ENCODE measurements around the gene CBARP. TPM values are rescaled to one million over a fixed set of nuclear protein-coding genes. Genes with fewer than 3 reads are reported as not detected.
A peak's percentile ranks its signal among the peaks of the same experiment; 100 is the strongest.

The CBARP gene
- total and polyA plus RNA-seq, 7 donors: 0.41 to 19.0 (median 0.88) TPM

DNA sequence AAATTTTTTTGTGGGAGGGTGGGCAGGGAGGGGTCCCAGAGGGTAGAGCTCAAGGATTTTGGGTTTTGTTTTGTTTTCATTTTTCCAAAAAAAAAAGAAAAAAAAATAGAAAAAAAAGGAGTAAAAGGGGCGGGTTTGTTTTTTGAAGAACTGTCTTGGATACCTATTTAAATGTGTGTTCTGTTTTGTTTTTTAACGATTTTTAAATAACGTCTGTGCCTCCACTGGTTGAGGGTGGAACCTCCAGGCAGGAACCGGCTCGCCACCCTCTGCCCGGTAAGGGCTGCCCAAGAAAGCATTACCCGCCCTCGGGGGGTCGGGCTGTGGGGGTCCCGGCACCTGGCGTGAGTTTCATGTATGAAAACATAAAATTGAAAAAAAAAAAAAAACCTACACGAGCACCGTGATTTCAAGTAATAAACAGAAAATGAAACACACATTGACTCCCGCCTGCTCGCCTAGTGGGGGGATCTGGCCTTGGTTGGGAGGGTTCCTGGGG is 21.0 kb upstream of the CBARP start:
- Histone ChIP-seq H3K27me3 (ENCODE audit: insufficient read depth in 3 of 3, low read length in 2 of 3) (no peaks in the 10 kb centered on the region), H3K36me3 (ENCODE audit: insufficient read depth in 1 of 2, low read depth in 1 of 2) (peaks cover 13 to 48% of the 10 kb centered on the region in 2 donors), H3K9me3 (no peaks in the 10 kb centered on the region), H3K4me1 (peaks cover 63% of the 10 kb centered on the region), H3K4me3 (peak overlapping the region; percentile 37), H3K27ac (peak overlapping the region; percentile 85)
- DNase-seq: no peak
- TF ChIP-seq, protein P1, sequence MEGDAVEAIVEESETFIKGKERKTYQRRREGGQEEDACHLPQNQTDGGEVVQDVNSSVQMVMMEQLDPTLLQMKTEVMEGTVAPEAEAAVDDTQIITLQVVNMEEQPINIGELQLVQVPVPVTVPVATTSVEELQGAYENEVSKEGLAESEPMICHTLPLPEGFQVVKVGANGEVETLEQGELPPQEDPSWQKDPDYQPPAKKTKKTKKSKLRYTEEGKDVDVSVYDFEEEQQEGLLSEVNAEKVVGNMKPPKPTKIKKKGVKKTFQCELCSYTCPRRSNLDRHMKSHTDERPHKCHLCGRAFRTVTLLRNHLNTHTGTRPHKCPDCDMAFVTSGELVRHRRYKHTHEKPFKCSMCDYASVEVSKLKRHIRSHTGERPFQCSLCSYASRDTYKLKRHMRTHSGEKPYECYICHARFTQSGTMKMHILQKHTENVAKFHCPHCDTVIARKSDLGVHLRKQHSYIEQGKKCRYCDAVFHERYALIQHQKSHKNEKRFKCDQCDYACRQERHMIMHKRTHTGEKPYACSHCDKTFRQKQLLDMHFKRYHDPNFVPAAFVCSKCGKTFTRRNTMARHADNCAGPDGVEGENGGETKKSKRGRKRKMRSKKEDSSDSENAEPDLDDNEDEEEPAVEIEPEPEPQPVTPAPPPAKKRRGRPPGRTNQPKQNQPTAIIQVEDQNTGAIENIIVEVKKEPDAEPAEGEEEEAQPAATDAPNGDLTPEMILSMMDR (IDR thresholded peaks at IDR 0.05): no peak
- intact Hi-C loops (cut with DNase I): no loop called here
- WGBS, 3 donors: 32 to 43% (median 32%) methylated on average over 15 of the region's 15 CpGs
- ATAC-seq: no peak

DNA sequence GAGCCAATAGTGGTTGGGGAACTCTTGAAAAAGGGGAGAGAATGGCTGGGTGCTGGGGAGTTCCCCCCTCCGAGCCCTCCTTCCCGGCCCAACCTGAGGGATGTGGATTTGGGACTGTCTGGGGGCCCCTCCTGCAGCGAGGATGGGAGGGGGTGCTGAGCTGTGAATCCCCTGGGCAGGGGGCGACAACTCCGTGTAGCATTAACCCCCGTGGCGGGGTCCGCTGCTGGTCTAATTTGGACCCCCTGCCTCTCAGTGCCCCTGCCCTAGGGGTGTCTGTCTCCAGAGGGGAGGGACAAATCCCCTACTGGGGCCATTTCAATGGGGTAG is 20.3 kb upstream of the CBARP start:
- ATAC-seq: no peak
- DNase-seq: no peak
- 64 to 75% (median 74%) methylated on average over 8 of the region's 8 CpGs for WGBS, 3 donors
- Histone ChIP-seq H3K9me3 (no peaks in the 10 kb centered on the region), H3K4me1 (peaks cover 69% of the 10 kb centered on the region), H3K4me3 (no peak overlapping the region), H3K36me3 (ENCODE audit: insufficient read depth in 1 of 2, low read depth in 1 of 2) (peaks cover 13 to 52% of the 10 kb centered on the region in 2 donors), H3K27ac (peak overlapping the region; percentile 85), H3K27me3 (ENCODE audit: insufficient read depth in 3 of 3, low read length in 2 of 3) (no peaks in the 10 kb centered on the region)
- intact Hi-C loops (cut with DNase I): no loop called here
- TF ChIP-seq, protein P1 (IDR thresholded peaks at IDR 0.05): no peak

DNA sequence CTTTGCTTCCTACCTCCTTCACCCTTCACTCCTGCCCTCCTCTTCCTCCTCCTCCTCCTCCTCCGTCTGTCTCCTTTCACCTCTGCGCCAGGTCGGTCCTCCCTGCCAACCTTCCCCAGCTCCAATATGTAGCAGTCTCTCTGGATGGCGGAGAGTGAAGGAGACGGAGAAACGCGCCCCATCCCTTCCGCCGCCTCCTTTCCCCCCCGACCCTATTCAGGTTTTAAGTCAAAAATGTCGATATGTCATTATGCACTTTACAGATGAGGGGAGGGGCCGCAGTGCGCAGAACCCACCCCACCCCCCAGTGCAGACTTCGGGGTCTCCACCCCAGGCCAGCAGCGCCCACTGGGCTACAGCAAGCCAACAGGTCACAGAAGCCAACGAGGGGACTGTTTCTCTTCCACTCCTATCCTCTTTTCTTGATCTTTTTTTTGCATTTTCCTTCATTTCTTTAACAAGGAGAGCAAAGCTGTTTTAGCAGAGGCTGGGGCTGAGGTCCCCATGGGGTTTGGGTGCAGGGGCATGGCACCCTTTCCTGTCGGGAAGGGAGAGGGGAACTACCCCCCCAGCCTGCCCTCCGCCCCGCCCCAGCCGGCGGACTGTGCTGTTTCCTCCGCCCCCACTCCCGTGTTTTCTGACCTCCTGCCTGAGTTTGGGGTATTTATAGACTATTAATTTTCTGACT is 19.8 kb upstream of the CBARP start:
- Histone ChIP-seq H3K4me3 (no peak overlapping the region), H3K9me3 (no peaks in the 10 kb centered on the region), H3K4me1 (peaks cover 69% of the 10 kb centered on the region), H3K27me3 (ENCODE audit: insufficient read depth in 3 of 3, low read length in 2 of 3) (no peaks in the 10 kb centered on the region), H3K27ac (peak overlapping the region; percentile 85), H3K36me3 (ENCODE audit: insufficient read depth in 1 of 2, low read depth in 1 of 2) (peaks cover 13 to 52% of the 10 kb centered on the region in 2 donors)
- no peak for ATAC-seq
- intact Hi-C loops (cut with DNase I): no loop called here
- TF ChIP-seq, protein P1 (IDR thresholded peaks at IDR 0.05): no peak
- no peak for DNase-seq
- WGBS, 3 donors: 60 to 68% (median 61%) methylated on average over 23 of the region's 23 CpGs

DNA sequence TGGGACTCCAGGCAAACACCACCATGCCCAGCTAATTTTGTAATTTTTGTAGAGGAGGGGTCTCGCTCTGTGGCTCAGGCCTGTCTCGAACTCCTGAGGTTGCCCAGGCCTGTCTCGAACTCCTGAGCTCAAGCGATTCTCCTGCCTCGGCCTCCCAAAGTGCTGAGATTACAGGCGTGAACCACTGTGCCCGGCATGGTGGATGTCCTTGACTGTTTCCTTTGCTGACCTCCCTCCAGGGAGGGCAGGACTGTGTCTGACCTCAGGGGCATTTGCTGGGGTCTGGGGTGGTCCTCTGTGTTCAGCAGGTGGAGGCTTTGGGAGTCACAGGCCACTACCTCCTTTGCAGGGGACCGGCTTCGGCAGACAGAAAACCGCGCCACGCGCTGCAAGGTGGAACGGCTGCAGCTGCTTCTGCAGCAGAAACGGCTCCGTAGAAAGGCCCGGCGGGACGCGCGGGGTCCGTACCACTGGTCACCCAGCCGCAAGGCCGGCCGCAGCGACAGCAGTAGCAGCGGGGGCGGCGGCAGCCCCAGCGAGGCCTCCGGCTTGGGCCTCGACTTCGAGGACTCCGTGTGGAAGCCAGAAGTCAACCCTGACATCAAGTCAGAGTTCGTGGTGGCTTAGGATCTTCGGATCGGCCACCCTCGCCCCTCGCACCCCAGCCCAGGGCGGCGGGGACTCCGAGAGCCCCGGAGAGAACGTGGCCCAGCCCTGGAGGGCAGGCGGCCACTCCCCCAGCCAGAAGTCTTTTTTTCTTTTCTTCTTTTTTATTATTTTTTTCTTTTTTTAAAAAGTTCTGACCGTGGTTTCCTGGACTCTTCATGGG is 19.1 kb upstream of the CBARP start:
- Histone ChIP-seq H3K27ac (peak overlapping the region; percentile 85), H3K27me3 (ENCODE audit: insufficient read depth in 3 of 3, low read length in 2 of 3) (no peaks in the 10 kb centered on the region), H3K9me3 (no peaks in the 10 kb centered on the region), H3K4me3 (no peak overlapping the region), H3K4me1 (peaks cover 67% of the 10 kb centered on the region), H3K36me3 (ENCODE audit: insufficient read depth in 1 of 2, low read depth in 1 of 2) (peaks cover 13 to 53% of the 10 kb centered on the region in 2 donors)
- TF ChIP-seq, protein P1 (IDR thresholded peaks at IDR 0.05): no peak
- DNase-seq: no peak
- 78 to 87% (median 78%) methylated on average over 41 to 46 of the region's 46 CpGs for WGBS, 3 donors
- intact Hi-C loops (cut with DNase I): no loop called here
- no peak for ATAC-seq

Measured in psoas muscle (tissue), 8 donors.